Aorta (tissue), 5 donors: Measurements from ENCODE around the gene ZNF606. TPM values are rescaled to one million over a fixed set of nuclear protein-coding genes. Genes with fewer than 3 reads are reported as not detected.

Experiments used
- ATAC-seq: fragments of 200-7000 bp; cut with Tn5 transposase; one replicate; pipeline ENCODE4 v1.9.1; 2022; ENCODE audit warnings: moderate library complexity; ENCODE audit not compliant: low FRiP score
- DNase-seq, 2 donors: peaks; one replicate each; pipeline ENCODE4 v3.0.0-alpha.2; 2020
- H3K27ac ChIP-seq, 2 donors: one replicate each; pipeline ENCODE4 v1.5.1; 2013; ENCODE audit warnings: low read length in 2 of 2, mild to moderate bottlenecking in 2 of 2, moderate library complexity in 2 of 2, control low read depth in 1 of 2, inconsistent platforms in 1 of 2, low read depth in 1 of 2
- H3K27me3 ChIP-seq, 2 donors: one replicate each; pipeline ENCODE4 v1.6.1; 2013; ENCODE audit warnings: control low read depth in 1 of 2, low read length in 1 of 2, mild to moderate bottlenecking in 1 of 2, moderate library complexity in 1 of 2; ENCODE audit not compliant: insufficient read depth in 2 of 2, control insufficient read depth in 1 of 2
- H3K36me3 ChIP-seq, 2 donors: one replicate each; pipeline ENCODE4 v1.6.1; 2013; ENCODE audit warnings: control low read depth in 1 of 2, low read length in 1 of 2, mild to moderate bottlenecking in 1 of 2; ENCODE audit not compliant: insufficient read depth in 2 of 2, control insufficient read depth in 1 of 2
- H3K4me1 ChIP-seq, 2 donors: one replicate each; pipeline ENCODE4 v1.6.1; 2013; ENCODE audit warnings: low read length in 2 of 2, control low read depth in 1 of 2, mild to moderate bottlenecking in 1 of 2, moderate library complexity in 1 of 2; ENCODE audit not compliant: insufficient read depth in 2 of 2, control insufficient read depth in 1 of 2
- H3K4me3 ChIP-seq, 2 donors: one replicate each; pipeline ENCODE4 v1.5.1; 2013; ENCODE audit warnings: low read length in 2 of 2, control low read depth in 1 of 2, mild to moderate bottlenecking in 1 of 2
- H3K9me3 ChIP-seq: one replicate; pipeline ENCODE4 v1.6.1; 2013; ENCODE audit warnings: mild to moderate bottlenecking, low read length; ENCODE audit not compliant: control insufficient read depth
- WGBS, 2 donors: extraction: QIAGEN DNeasy Blood & Tissue Kit; methylation state at CpG; one replicate each; pipeline ENCODE4 v1.1.7; 2013; 5-methylcytosine and 5-hydroxymethylcytosine counted together
- intact Hi-C, 2 donors: fragments of 100-400 bp; cut with DNase I; formaldehyde crosslinking; loops; one replicate each; pipeline versions ENCODE4 v1.14.2 to v1.15.0; 2022
- polyA plus RNA-seq, 2 donors: library from polyadenylated mRNA; stranded (reverse); fragments of 200-250 nt; gene quantifications; one replicate each; pipeline ENCODE4 v1.2.3, GENCODE V29; 2013
- total RNA-seq, 2 donors: library from RNA; stranded (reverse); fragmentation: NEBNext Ultra II Directional; extraction: Animal tissue kit (Norgen Biotek cat#: 25700); gene quantifications; one replicate each; pipeline ENCODE4 v1.2.1, GENCODE V29; 2021
- donor health status: healthy with polysubstance abuse.
- donor health status: Bipolar disorder and iron deficiency.
- donor health status: DM: no; HTN: no; CAD: no.
- donor health status: DM: no; HTN: no; CAD: no.
- donor health status: DM: yes; HTN: yes; CAD: no.

The ZNF606 gene
- total and polyA plus RNA-seq, 4 donors, result 4.8 to 21.0 (median 11.0) TPM

GRCh38 chr19:58040751-58041525 is 38.3 kb upstream of the ZNF606 start:
- ATAC-seq (no peak), DNase-seq (no peak)
- intact Hi-C loops, result no loop called here
- Histone ChIP-seq H3K4me3 (no peak overlapping the region), H3K27ac (no peak overlapping the region), H3K36me3 (no peaks in the 10 kb centered on the region), H3K9me3 (peaks cover 28% of the 10 kb centered on the region), H3K4me1 (no peaks in the 10 kb centered on the region), H3K27me3 (no peaks in the 10 kb centered on the region)
- WGBS, 2 donors, result 81 to 82% methylated on average over 21 of the region's 21 CpGs

GRCh38 chr19:58038688-58039204 is 36.1 kb upstream of the ZNF606 start:
- Histone ChIP-seq H3K36me3 (no peaks in the 10 kb centered on the region), H3K27ac (no peak overlapping the region), H3K4me3 (no peak overlapping the region), H3K4me1 (no peaks in the 10 kb centered on the region), H3K9me3 (peaks cover 23% of the 10 kb centered on the region), H3K27me3 (no peaks in the 10 kb centered on the region)
- DNase-seq (no peak), ATAC-seq (no peak)
- intact Hi-C loops, result no loop called here
- 25 to 32% methylated on average over 8 of the region's 8 CpGs for WGBS, 2 donors

- H3K9me3 ChIP-seq, result peaks cover 23% of the 10 kb centered on the region
- no peaks in the 10 kb centered on the region for H3K27me3 ChIP-seq
- H3K36me3 ChIP-seq, result no peaks in the 10 kb centered on the region
- H3K4me1 ChIP-seq, result no peaks in the 10 kb centered on the region
- ATAC-seq, result no peak
- intact Hi-C loops, result no loop called here
- H3K27ac ChIP-seq, result no peak overlapping the region
- H3K4me3 ChIP-seq, result no peak overlapping the region
- 15 to 19% methylated on average over 38 to 44 of the region's 44 CpGs for WGBS, 2 donors
- no peak for DNase-seq
Observed at GRCh38 chr19:58037927-58038687, 35.5 kb upstream of the ZNF606 start.

- Histone ChIP-seq H3K27ac (no peak overlapping the region), H3K4me1 (no peaks in the 10 kb centered on the region), H3K36me3 (no peaks in the 10 kb centered on the region), H3K27me3 (no peaks in the 10 kb centered on the region), H3K9me3 (peaks cover 15% of the 10 kb centered on the region), H3K4me3 (no peak overlapping the region)
- intact Hi-C loops, result no loop called here
- ATAC-seq (no peak), DNase-seq (no peak)
- WGBS, 2 donors, result 69 to 71% methylated on average over 8 of the region's 8 CpGs
Observed at GRCh38 chr19:58035863-58036262, 33.2 kb upstream of the ZNF606 start.

- no peak overlapping the region for H3K4me3 ChIP-seq
- intact Hi-C loops, result no loop called here
- ATAC-seq, result no peak
- no peaks in the 10 kb centered on the region for H3K4me1 ChIP-seq
- no peaks in the 10 kb centered on the region for H3K36me3 ChIP-seq
- H3K27ac ChIP-seq, result no peak overlapping the region
- H3K27me3 ChIP-seq, result no peaks in the 10 kb centered on the region
- H3K9me3 ChIP-seq, result peaks cover 14% of the 10 kb centered on the region
- no peak for DNase-seq
- WGBS, 2 donors, result 0 to 2% methylated on average over 11 to 20 of the region's 20 CpGs
Observed at GRCh38 chr19:58034477-58034793, 31.8 kb upstream of the ZNF606 start.

GRCh38 chr19:58033741-58034476 is 31.3 kb upstream of the ZNF606 start, which contains the start of gene ZSCAN1:
Gene ZSCAN1 (plus strand): TSS chr19:58034025. CDS start chr19:58037837, 3,812 bp downstream.
- Histone ChIP-seq H3K36me3 (no peaks in the 10 kb centered on the region), H3K27ac (no peak within 1 kb of the TSS), H3K4me1 (no peaks in the 10 kb centered on the region), H3K9me3 (peaks cover 13% of the 10 kb centered on the region), H3K4me3 (no peak within 1 kb of the TSS), H3K27me3 (no peaks in the 10 kb centered on the region)
- WGBS, 2 donors, result 2 to 3% methylated on average over 54 to 101 of the region's 101 CpGs
- peak; percentile 83 to 90 for DNase-seq
- peak; percentile 90 for ATAC-seq
- intact Hi-C loops, result no loop called here

DNA sequence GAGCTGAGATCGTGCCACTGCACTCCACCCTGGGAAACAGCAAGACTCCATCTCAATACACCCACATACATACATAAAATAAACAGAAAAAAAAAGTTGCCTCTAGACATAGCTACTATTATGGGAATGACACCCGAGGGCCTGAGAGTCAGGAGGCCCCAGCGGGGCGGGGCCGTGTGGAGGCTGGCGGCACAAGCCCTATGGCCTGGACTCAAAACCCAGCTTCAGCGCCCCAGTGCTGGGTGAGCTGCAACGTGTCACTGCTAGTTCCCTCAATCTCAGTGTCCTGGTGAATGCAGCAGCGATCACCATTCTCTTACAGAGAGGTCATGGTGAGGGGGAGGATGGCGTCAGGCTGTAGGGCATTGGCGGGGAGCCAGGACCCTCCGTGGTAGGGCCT is 22.0 kb upstream of the ZNF606 start:
- ATAC-seq, result no peak
- intact Hi-C loops, result no loop called here
- no peak overlapping the region for H3K4me3 ChIP-seq

GRCh38 chr19:58022283-58022660 is 19.7 kb upstream of the ZNF606 start:
- H3K36me3 ChIP-seq, result no peaks in the 10 kb centered on the region
- ATAC-seq (no peak), DNase-seq (peak in 1 of 2 donors; percentile 17)
- no peaks in the 10 kb centered on the region for H3K9me3 ChIP-seq
- H3K4me3 ChIP-seq, result no peak overlapping the region
- intact Hi-C loops, result no loop called here
- H3K27ac ChIP-seq, result no peak overlapping the region
- 49 to 59% methylated on average over 4 of the region's 4 CpGs for WGBS, 2 donors
- H3K4me1 ChIP-seq, result no peaks in the 10 kb centered on the region
- H3K27me3 ChIP-seq, result no peaks in the 10 kb centered on the region

More for the DNA sequence above, 22.0 kb upstream of the ZNF606 start:
- WGBS, 2 donors, result 86 to 88% methylated on average over 12 of the region's 12 CpGs
- Histone ChIP-seq H3K27ac (no peak overlapping the region), H3K36me3 (no peaks in the 10 kb centered on the region), H3K4me1 (no peaks in the 10 kb centered on the region), H3K9me3 (no peaks in the 10 kb centered on the region), H3K27me3 (no peaks in the 10 kb centered on the region)
- no peak for DNase-seq
